Activated CD8-positive, alpha-beta memory T cell treated with anti-CD3 and anti-CD28 coated beads for 48 hours (primary cell): Measurements from ENCODE around the gene SPECC1L.

Source experiments
- DNase-seq, 3 experiments: peaks; one replicate each; pipeline ENCODE4 v3.0.0-alpha.2; 2020; ENCODE audit warnings: low read depth in 2 of 3, low spot score in 2 of 3

Gene SPECC1L

GRCh38 chr22:24413736-24414385 lies 143.2 kb downstream of the SPECC1L start:
- no peak for DNase-seq

- DNase-seq: no peak
Measured at GRCh38 chr22:24414523-24414922, 143.9 kb downstream of the SPECC1L start.

GRCh38 chr22:24414984-24415945 lies 144.6 kb downstream of the SPECC1L start:
- DNase-seq: no peak

- no peak for DNase-seq
Measured at GRCh38 chr22:24416095-24416494, 145.5 kb downstream of the SPECC1L start.

- DNase-seq: no peak
Measured at GRCh38 chr22:24416611-24417010, 146.0 kb downstream of the SPECC1L start.

- no peak for DNase-seq
Measured at GRCh38 chr22:24417200-24417599, 146.6 kb downstream of the SPECC1L start.

GRCh38 chr22:24417901-24418641 lies 147.4 kb downstream of the SPECC1L start:
- no peak for DNase-seq

GRCh38 chr22:24418786-24419474 lies 148.3 kb downstream of the SPECC1L start:
- no peak for DNase-seq

GRCh38 chr22:24419475-24419850 lies 148.8 kb downstream of the SPECC1L start:
- no peak for DNase-seq

- no peak for DNase-seq
Measured at GRCh38 chr22:24420072-24420976, 149.7 kb downstream of the SPECC1L start.

- DNase-seq: no peak
Measured at GRCh38 chr22:24420977-24421343, 150.3 kb downstream of the SPECC1L start.

- no peak for DNase-seq
Measured at GRCh38 chr22:24421428-24421931, 150.8 kb downstream of the SPECC1L start.

GRCh38 chr22:24422102-24422665 lies 151.6 kb downstream of the SPECC1L start:
- no peak for DNase-seq

- DNase-seq: peak in 1 of 3 experiments; percentile 72
Measured at GRCh38 chr22:24423519-24424000, 152.9 kb downstream of the SPECC1L start.

- DNase-seq: no peak
Measured at GRCh38 chr22:24424001-24424900, 153.6 kb downstream of the SPECC1L start.

GRCh38 chr22:24424901-24425775 lies 154.5 kb downstream of the SPECC1L start:
- DNase-seq: no peak

GRCh38 chr22:24426436-24426835 lies 155.8 kb downstream of the SPECC1L start:
- no peak for DNase-seq
